Measurements from ENCODE around the gene LRRN3.
A peak's percentile ranks its signal among the peaks of the same experiment; 100 is the strongest.
"Not testable (repeated sequence)": the region's sequence is repeated elsewhere in the genome, so short reads cannot be mapped to it uniquely, and the experiment has no call there.

The LRRN3 gene

DNA sequence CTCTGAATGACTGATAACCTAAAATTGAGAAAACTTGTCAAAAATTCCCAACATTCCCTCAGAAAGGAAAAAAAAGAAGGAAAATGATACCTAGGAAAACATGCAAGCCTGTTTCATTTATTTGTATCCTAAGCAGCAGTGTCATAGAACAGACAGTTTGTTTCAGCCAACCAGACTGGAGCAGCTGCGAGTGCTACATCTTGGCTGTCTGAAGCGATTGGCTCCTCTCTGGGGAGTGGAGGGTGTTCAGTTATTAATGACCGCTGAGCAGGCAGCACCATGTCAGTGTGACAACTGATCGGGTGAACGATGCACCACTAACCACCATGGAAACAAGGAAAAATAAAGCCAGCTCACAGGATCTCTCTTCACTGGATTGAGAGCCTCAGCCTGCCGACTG lies at the start of gene LRRN3:
Gene LRRN3, plus strand, starts transcription at position 282 of the 400 bp plus-strand sequence. CDS start 31,646 bp downstream, outside the sequence.
- DNase-seq = peak; percentile 69

DNA sequence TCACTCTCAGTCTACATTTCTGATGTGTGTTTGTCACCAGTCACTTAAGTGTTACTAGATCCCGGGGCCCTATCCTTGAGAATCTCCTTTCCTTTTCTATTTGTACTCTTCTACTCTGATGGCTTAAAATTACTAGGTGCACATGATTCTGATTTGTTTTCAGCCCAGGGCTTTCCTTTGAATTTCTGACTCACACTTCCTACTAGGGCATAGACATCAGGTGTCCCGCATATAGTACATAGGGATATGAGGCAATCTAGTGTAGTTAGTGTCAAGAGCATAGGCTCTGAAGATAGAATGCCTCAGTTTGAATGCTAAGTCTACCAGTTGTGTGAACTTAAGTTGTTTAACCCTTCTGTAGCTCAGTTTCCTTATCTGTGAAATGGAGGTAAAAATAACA lies 49.4 kb upstream of the LRRN3 start:
- no peak for DNase-seq

DNA sequence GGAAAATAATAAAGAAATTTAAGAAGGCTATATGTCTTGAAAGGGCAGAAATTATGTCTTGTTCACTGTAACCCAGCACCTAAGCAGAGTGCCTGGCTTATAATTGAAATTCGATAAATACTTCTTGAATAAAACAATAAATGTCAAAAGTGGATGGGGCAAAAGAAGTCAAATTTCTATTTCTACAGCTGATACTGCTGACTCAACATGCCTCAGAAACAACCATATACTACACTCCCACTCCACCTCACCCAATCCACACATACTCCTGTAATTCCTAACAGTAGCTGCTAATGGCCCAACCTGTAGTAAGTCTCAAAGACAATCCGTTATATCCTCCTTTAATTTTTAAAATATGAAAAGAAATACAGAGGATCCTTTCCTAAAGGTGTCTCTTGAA lies 48.1 kb upstream of the LRRN3 start:
- DNase-seq = no peak

DNA sequence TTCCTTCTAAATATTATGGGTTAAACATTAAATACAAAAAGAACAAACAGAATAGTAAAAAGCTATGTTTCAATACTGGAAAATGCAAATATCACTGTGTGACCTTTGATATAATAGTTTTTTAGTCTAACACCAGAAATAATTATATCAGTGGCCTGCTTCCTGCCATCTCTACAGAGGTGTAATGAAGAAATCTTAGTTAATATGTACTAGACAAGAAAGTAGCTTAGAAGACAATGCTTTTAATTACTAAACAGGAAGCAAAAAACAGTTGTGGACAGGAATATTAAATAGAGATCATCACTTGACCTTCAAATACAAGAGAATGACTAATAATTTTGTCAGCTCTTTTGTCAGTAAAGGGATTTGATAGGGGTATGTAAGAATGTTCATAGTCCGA lies 47.4 kb upstream of the LRRN3 start:
- DNase-seq = no peak

DNA sequence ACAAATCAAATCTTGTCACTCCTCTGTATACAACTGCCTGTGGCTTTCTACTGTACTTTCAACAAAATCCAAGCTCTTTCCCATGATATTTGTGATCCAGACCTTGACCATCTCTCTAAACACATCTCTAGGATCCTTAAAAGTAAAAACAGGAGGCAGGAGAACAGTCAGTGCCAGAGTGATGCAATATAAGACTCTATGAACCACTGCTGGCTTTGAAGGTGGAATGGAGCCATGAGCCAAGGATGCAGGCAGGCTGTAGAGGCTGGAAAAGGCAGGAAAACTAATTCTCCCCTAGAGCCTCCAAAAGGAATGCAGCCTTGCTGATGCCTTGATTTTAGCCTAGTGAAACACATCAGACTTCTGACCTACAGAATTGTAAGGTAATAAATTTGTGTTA lies 45.5 kb upstream of the LRRN3 start:
- DNase-seq = no peak

DNA sequence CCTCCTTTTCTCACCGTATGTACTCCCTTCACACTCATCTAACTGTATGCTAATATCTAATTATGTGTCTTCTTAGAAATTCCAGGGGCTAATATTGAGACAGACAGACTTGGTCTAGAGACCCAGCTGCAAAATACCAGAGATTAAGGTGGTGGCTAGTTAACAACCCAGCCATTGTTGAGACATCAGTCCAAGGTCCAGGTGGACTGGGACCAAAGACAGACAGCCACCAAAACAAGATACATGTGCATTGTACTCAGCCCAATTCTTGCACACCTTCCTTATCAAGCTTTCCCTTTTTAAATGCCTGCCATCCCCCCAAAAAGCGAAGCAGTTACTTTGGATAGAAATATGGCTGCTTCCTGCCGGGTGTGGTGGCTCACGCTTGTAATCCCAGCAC lies 43.3 kb upstream of the LRRN3 start:
- no peak for DNase-seq

DNA sequence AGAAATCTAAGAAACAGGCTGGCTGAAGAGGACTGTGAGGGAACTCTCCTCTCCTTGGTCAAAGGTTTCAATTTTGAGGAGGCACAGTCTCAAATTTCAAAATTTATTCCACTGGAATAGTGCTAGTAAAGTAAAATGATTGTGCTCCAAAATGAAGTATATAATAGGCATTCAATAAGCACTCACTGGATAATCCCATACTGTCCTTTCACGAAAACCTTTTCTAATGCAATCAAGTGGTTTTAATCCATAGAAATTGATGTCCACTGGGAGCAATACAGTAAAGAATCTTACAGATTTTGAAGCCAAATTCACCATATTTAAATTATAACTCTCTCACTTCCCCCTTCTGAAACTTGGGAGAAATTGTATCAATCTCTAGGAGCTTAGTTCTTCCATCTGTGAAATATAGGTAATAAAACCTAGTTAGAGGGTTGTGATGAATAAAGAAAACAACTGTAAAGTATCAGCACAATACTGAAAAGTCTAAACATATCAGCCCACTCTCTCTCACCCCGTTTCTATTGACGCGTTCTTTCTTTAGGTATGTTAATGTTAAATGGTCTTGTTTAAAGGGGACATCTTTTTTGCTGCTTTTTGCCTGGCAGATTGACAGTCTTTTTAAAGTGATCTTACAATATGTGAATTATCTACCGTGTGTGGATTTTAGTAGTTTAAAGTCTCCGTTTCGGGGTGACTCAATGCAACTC lies 40.8 kb upstream of the LRRN3 start:
- no peak for DNase-seq

DNA sequence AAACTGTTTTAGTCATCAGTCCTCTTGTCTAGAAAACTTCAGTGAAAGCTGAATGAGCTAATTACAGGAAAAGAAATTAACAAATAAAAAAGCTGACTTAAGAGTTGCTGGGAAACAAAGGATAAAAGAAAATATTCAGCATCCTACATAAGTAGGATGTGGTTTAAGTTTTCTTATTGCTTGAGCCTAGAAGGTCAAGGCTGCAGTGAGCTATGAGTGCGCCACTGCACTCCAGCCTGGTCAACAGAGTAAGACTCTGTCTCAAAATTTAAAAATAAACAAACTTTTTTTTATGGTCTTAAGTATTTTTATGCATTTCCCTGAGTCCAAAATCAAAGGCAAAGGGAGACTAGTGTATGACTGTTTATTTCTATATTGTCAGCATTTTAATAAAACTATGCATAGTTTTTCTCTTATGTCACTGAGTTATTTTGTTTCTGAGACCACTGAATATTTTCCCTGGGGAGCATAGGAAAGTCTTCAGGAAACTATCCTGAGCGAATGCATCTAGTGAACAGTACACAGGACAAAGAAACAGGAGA lies 40.0 kb upstream of the LRRN3 start:
- no peak for DNase-seq

DNA sequence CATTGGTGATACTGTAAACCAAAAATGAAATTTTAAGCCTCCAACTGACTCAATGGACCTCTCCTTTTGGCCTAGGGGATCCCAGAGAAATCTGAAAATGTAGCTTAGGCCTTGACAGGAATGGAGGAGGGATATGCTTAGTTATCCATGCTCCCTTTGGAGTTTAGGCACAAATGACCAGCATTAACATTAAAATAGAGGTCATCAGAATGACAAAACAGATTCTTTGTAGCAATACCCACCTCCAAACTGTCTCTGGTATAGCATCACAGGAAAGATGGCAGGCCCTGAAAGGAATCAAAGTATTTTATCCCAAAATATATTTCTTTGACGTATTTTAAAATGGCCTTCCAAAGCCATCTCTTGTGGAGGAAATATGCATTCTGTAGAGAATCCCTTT lies 39.1 kb upstream of the LRRN3 start:
- DNase-seq = no peak

DNA sequence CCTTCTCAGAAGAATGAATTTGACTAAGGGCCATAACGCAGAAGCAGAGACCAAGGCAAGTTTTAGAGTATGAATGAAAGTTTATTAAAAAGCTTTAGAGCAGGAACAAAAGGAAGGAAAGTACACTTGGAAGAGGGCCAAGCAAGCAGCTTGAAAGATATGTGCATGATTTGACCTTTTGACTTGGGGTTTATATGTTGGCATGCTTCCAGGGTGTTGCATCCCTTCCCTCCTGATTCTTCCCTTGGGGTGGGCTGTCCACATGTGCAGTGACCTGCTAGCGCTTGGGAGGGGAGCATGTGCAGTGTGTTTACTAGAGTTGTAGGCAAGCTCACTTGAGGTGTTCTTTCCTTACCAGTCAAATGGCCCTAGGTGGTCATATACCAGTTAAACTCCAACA lies 37.9 kb upstream of the LRRN3 start:
- no peak for DNase-seq

DNA sequence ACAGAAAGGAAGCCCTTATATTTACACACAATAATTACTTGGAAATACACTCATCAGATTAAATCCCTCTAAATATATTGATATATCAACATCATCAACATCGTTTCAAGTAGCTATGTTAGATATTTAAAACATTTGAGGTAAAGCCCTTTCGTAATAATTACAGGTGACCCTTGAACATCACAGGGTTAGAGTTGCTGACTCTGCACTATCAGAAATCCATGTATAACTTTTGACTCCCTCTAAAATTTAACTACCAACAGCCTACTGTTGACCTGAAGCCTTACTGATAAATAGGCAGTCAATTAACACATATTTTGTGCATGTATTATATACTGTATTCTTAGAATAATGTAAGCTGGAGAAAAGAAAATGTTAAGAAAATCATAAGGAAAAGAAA lies 34.6 kb upstream of the LRRN3 start:
- no peak for DNase-seq

DNA sequence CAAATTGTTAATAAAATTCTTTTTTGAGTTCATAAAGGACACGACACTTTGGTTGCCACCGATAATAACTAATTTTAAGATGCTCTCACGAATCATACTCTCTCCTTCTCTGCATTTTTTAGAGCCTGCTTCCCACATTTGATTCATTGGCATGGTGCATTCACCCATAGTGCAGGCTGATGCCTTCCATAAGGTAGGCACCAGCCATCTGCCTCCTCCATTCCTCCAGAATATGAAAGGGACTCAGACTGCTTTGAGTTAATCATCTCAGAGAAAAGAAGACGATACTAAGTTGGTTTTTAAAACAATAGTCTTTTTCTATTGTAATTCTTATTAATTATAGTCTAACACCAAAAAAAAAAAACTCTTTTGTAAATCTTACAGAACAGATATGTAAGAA lies 33.9 kb upstream of the LRRN3 start:
- no peak for DNase-seq

DNA sequence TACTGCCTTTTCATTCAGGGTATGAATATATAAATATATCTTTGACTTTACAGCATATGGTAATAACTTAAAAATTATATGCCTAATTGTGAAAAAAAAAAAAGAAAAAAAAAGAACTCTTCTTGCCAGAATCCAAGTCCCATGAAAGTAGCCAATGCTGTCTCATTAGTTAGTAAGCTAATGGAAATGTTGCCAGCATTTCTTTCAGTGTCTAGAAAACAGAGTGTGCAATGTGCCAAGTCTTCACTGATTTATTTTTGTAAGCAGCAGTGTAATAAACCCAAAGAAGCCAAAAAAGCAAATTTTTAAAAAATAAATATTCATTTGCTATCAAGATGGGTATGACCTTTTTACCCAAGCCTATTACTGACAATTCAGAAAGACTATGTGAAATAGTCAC lies 31.1 kb upstream of the LRRN3 start:
- peak; percentile 63 for DNase-seq

DNA sequence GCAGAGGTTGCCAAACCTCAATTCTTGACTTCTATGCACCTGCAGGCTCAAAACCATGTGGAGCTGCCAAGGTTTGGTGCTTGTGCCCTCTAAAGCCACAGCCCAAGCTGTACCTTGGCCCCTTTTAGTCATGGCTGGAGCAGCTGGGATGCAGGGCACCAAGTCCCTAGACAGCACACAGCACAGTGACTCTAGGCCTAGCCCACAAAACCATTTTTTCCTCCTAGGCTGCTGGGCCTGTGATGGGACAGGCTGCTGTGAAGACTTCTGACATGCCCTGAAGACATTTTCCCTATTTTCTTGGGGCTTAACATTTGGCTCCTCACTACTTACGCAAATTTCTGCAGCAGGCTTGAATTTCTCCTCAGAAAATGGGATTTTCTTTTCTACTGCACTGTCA lies 27.8 kb upstream of the LRRN3 start:
- DNase-seq = no peak

DNA sequence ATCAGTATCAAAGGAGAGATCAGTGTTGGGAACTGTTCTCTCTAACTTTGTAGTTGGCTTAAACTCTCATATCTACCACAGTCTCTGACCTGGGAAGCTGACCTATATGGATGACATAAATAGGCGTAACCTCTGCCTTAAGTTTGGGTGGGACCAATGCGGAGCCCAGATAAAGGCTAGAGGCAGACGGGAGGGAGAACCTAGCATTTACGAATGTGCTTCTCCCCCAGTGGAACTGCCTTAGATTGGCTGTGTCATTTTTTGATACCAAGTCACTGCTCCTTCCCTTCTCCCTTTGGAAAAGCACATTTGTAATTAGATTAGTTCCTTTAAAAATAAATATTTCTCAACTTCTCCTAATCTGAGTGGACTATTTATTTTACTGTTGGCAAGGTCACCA lies 23.7 kb upstream of the LRRN3 start:
- no peak for DNase-seq

DNA sequence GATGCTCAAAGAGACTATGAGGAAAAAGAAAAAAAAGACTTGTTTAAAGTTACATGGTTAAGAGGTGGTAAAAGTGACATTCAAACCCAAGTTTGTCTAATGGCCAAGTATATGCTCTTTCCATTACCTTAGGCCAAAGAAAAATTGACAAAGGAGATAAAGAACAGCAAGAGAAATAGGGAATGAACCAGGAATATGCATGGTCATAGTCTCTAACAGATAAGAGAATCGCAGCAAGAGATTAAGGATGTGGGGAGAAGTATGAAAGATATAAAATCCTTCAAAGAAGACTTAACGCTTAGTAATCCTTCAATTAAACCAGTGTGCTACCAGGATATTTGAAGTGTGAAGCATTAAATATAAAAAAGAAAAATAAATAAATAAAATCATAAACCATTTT lies 23.2 kb upstream of the LRRN3 start:
- DNase-seq = no peak

DNA sequence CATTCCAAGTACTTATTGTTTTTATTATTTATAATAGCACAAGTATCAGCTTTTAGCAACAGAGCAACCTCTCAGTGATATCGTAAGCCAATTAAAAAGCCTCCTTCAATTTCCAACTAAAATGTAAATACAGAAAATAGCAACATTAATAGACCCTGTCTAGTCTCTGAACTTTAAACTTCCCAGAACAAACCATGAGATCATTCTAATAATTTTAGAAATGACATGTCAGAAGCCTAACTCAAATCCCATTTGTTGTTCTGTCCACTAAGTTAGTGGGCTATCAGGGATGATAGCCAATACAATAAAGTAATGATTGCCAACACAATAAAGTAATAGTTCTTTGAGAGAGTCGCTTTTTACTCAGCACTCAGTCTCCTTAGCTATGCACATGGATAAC lies 22.3 kb upstream of the LRRN3 start:
- DNase-seq = no peak

DNA sequence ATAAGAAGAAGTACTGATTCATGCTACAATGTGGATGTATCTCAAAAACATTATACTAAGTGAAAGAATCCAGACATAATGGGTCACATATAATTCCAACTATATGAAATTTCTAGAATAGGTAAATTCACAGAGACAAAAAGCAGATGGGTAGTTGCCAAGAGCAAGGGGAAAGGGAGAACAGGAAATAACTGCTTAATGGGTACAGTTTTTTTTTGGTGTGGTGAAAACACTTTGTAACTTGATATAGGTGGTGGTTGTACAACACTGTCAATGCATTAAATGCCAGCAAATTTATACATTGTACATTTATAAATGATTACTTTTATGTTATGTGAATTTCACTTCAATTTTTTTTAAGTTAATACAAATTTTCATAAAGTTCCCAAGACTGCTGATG lies 19.4 kb upstream of the LRRN3 start:
- DNase-seq = no peak

DNA sequence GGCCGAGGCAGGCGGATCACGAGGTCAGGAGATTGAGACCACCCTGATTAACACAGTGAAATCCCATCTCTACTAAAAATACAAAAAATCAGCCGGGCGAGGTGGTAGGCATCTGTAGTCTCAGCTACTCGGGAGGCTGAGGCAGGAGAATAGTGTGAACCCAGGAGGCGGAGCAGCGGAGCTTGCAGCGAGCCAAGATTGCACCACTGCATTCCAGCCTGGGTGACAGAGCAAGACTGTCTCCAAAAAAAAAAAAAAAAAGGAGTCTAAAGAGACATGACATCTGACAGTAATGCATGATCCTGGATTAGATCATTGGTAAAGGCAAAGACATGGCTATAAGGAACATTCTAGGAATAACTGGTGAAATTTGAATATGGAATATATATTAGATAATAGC lies 18.3 kb upstream of the LRRN3 start:
- DNase-seq = not testable (repeated sequence)

DNA sequence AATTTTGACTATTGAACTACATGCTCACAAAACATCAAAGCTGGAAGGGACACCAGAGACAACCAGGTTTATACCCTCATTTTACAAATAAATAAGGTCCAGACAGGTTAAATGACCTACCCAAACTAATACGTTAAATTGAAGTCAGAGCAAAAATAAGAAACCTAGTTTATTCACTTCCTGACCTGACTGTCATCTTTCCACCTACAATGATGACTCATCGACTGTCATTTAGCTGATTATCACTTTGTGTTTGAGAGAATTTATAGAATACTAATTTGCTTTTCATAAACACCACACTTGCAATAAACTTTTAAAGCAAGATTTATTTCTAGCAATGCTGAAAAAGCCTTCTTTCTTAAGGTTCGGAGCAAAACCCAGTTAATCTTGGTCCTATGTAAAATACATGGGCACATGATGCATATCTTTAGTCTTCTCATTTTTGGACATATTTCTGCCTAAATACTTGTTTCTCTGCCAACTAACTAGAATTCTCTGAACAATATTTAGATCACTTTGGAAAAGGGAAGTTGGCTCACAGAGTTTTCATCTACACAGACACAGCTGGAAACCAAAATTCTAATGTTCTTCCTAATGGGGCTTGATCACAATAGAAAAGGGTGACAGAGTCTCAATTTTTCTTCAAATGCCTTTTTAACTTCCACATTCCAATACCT lies 16.7 kb upstream of the LRRN3 start:
- DNase-seq = no peak

DNA sequence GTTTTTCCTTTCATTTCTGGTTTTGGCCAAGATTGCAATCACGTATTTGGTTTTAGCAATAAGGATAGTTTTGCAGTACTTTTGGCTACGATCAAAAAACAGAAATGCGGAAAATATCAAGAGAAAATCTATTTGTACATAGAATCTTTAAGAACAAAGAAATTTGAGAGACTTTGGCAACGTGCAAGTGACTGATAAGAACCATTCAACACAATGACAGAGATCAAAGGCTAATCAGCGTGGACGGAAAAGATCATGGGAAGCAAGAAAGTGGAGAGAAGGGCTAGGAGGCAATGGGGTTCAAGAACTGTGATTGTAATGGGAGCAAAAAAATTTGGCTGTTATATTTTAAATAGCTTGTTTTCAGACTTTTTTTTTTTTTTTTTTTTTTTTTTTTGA lies 16.2 kb upstream of the LRRN3 start:
- DNase-seq = no peak

DNA sequence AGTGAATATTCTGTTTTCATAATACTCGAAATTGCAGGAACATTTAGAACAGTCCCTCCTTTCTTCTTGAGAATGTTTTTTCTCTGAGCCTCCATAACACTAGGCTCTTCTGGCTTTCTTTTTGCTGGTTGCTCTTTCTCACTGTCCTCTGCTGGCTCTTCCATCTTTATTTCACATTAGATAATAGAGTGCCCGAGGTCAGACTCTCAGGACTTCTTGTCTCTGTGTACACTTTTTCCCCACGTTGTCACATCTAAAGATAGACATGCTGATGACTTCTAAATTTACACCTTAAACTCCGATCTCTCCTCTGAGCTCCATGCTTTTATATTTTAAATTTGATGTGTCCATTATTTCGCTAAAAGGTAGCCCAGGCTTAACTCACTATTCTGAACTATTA lies 15.4 kb upstream of the LRRN3 start:
- no peak for DNase-seq

DNA sequence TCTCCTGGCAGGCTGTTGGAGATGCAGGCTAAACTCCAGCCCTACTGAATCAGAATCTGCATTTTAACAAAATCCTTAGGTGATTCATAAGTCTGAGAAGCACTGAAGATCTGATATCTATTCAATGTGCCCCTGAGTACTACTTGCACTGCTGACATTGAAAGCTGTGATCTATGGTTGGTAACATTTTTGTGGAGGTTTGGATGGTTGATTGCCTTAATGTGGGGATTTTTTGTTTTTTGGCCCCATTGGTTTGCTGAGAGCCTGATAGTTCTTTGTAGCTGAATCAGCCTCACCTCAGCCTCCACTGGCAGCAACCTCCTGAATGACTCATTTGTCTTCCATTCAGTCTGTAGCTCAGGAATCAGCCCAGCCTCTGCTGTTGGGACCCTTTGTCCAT lies 14.7 kb upstream of the LRRN3 start:
- no peak for DNase-seq

DNA sequence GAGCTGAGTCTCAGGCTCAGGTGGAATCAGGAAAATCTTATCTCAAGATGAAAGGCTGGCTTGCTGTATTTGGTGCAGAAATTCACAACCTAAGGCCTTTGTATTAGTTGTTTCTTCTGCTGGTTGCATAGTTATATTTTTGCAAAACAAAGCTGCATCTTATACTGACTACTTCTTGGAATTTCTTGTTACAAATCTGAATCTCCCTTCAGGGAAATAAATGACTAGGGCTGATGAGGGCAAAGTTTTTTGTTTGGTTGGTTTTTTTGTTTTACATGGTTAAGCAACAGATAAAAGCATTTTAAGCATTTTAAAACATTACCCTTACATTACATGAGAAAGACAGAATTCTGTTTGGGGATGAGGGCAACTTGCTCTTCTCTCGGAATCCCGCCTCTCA lies 13.9 kb upstream of the LRRN3 start:
- no peak for DNase-seq
